A673 (cell line): ENCODE data around the gene SLC12A7. TPM values are rescaled to one million over a fixed set of nuclear protein-coding genes. Genes with fewer than 3 reads are reported as not detected.

Experiments
- BruUV-seq: library from RNA; stranded (reverse); fragments of 400-500 nt; replicated peaks from 2 replicates; lab custom pipeline; 2021; lab: Mats Ljungman, UMichigan
- CTCF ChIA-PET: fragments of 300-600 bp; sonication (Branson Sonifier 250); formaldehyde crosslinking; loops from one replicate; lab custom pipeline; 2022; ENCODE audit warnings: antibody characterized with exemption; lab: Charles Lee
- POLR2A ChIA-PET: fragments of 300-600 bp; sonication (Branson Sonifier 250); formaldehyde crosslinking; loops from one replicate; lab custom pipeline; 2022; ENCODE audit warnings: antibody characterized with exemption; ENCODE audit not compliant: low non-redundant PET; lab: Charles Lee
- DNase-seq: peaks from one replicate; pipeline ENCODE4 v3.0.0-alpha.2; 2015; ENCODE audit warnings: low spot score
- H3K27ac ChIP-seq: fragments of 200-600 bp; sonication (generic); 2 replicates; pipeline ENCODE4 v1.5.1; 2016; ENCODE audit warnings: mixed run types, low read depth, mild to moderate bottlenecking, mixed read lengths, antibody characterized with exemption, low read length; ENCODE audit not compliant: poor library complexity, severe bottlenecking
- H3K27me3 ChIP-seq: fragments of 200-600 bp; sonication (generic); replicated peaks from 2 replicates; pipeline ENCODE4 v1.6.1; 2017; ENCODE audit warnings: mixed run types, low read depth, mild to moderate bottlenecking, mixed read lengths, antibody characterized with exemption, low read length; ENCODE audit not compliant: insufficient read depth, poor library complexity
- H3K36me3 ChIP-seq: fragments of 200-600 bp; sonication (generic); 2 replicates; pipeline ENCODE4 v1.6.1; 2016; ENCODE audit warnings: mixed run types, mild to moderate bottlenecking, mixed read lengths, antibody characterized with exemption, low read length; ENCODE audit not compliant: insufficient read depth, poor library complexity, severe bottlenecking
- H3K4me1 ChIP-seq: fragments of 200-600 bp; sonication (generic); 2 replicates; pipeline ENCODE4 v1.6.1; 2017; ENCODE audit warnings: mixed run types, mild to moderate bottlenecking, mixed read lengths, antibody characterized with exemption, low read length; ENCODE audit not compliant: insufficient read depth, poor library complexity, severe bottlenecking
- H3K4me3 ChIP-seq: fragments of 200-600 bp; sonication (generic); 2 replicates; pipeline ENCODE4 v1.5.1; 2016; ENCODE audit warnings: low read depth, mixed run types, mild to moderate bottlenecking, mixed read lengths, low read length; ENCODE audit not compliant: poor library complexity, severe bottlenecking
- H3K9me3 ChIP-seq: fragments of 200-600 bp; sonication (generic); 2 replicates; pipeline ENCODE4 v1.6.1; 2016; ENCODE audit warnings: mixed run types, low read depth, mild to moderate bottlenecking, mixed read lengths, antibody characterized with exemption, low read length; ENCODE audit not compliant: poor library complexity, severe bottlenecking
- CTCF ChIP-seq: fragments of 300-800, 200-600 bp; sonication (generic); conservative IDR thresholded peaks from 2 replicates; pipeline ENCODE4 v1.5.1; 2017; ENCODE audit warnings: low read depth, mild to moderate bottlenecking, antibody characterized with exemption, low read length, moderate library complexity, mixed read lengths
- EZH2 ChIP-seq: fragments of 200-600 bp; sonication (generic); IDR thresholded peaks from 2 replicates; pipeline ENCODE4 v1.6.1; 2017; ENCODE audit warnings: borderline replicate concordance, low read depth, mild to moderate bottlenecking, mixed read lengths, antibody characterized with exemption, low read length; ENCODE audit not compliant: poor library complexity, severe bottlenecking
- intact Hi-C: fragments of 100-400 bp; cut with micrococcal nuclease; formaldehyde crosslinking; loops from one replicate; pipeline ENCODE4 v1.10.0; 2022; ENCODE audit not compliant: unreplicated experiment
- total RNA-seq: library from RNA; stranded (reverse); gene quantifications from 2 replicates; pipeline ENCODE4 v1.2.3, GENCODE V29; 2021

Gene SLC12A7
- total RNA-seq, 1 experiment from 2014 or later = 45.2 TPM

DNA sequence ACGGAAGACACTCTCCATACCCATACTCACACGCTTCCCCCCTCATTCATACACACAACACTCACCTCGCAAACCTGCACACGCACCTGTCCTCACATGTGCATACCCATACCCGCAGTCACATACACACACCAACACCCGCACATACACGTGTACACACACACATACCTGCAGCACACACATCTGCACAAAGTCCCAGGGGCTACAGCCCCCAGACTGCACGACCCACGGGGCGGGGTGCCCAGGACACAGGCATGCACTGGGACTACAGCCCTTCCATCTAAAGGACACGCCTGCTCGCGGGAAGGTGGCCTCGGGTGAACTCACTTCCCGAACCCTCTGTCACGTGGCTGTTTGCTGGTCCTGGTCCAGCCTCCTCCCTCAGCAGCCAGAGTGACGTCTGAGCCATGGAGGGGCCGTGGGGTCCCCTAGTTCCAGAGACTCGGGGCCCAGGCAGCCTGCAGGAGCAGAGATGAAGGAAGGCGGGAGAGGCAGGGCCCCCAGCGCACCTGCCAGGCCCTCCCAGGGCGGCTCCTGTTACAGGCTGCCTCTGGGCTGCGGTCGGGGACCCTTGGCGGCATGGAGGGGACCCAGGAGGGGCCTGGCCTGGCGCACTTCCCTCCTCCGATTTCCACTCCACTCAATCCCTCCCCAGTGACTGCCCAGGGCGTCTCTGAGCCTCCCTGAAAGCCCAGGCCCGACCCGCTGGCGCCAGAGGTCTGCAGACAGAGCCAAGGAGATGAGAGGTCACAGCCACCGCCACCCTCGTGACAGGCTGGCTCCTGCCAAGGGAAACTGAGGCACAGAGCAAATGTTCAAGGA lies 8.1 kb downstream of the SLC12A7 start:
- Histone ChIP-seq H3K4me3 (no peak overlapping the region), H3K9me3 (no peaks in the 10 kb centered on the region)

GRCh38 chr5:1103093-1103492 lies 8.8 kb downstream of the SLC12A7 start:
- H3K9me3 ChIP-seq = no peaks in the 10 kb centered on the region
- no peak overlapping the region for H3K4me3 ChIP-seq
- peak overlapping the region; percentile 37 for H3K27ac ChIP-seq
- CTCF ChIA-PET = no interaction called here
- intact Hi-C loops = no loop called here
- H3K36me3 ChIP-seq = no peaks in the 10 kb centered on the region
- no TSS peak for BruUV-seq
- POLR2A ChIA-PET = no interaction called here
- TF ChIP-seq EZH2 (no peak), CTCF (no peak)
- peaks cover 12% of the 10 kb centered on the region for H3K4me1 ChIP-seq
- no peaks in the 10 kb centered on the region for H3K27me3 ChIP-seq
- no peak for DNase-seq

More for the DNA sequence above, 8.1 kb downstream of the SLC12A7 start:
- DNase-seq = no peak
- Histone ChIP-seq H3K27ac (peak overlapping the region; percentile 37), H3K36me3 (no peaks in the 10 kb centered on the region), H3K27me3 (no peaks in the 10 kb centered on the region), H3K4me1 (peaks cover 12% of the 10 kb centered on the region)
- CTCF ChIA-PET = no interaction called here
- intact Hi-C loops = no loop called here
- POLR2A ChIA-PET = no interaction called here
- BruUV-seq = no TSS peak
- TF ChIP-seq CTCF (no peak), EZH2 (no peak)

DNA sequence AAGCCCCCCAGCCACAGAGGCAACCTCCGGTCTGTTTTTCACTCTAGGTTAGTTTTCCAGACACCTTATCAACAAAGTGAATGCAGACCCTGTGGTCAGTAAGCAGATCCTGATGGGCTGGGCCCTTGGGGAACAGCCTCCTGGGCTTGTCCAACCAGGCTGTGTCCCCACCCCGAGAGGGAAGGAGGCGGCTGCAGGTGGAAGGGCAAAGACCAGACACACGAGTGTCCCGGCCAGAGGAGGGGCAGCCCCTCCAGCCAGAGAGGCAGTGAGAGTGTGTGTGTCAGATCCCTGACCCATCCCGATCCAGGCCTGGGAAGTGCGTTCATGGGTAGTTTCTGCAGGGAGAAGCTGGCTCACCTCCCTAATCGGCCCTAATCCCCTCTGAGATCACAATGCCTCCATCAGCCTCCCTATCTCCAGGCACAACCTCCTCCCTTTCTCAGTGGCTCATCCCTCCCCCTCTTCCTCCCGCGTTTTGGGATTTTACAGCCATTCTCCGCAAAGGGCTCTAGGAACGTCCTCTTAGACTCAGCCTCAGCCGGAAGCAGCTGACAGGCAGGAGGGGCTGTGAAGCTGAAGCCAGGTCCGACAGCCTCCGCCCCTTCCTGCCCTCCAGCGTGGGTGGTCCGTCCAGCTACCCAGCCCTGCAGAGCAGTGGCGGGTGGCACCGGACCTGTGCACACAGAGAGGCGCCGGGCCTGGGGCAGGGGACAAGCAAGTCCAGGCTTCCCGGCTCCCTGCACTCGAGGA lies 9.7 kb downstream of the SLC12A7 start:
- ChIA-PET POLR2A (no interaction called here), CTCF (no interaction called here)
- no peaks in the 10 kb centered on the region for H3K36me3 ChIP-seq
- BruUV-seq = no TSS peak
- no peaks in the 10 kb centered on the region for H3K9me3 ChIP-seq
- H3K4me3 ChIP-seq = no peak overlapping the region
- peak overlapping the region; percentile 47 for H3K27ac ChIP-seq
- H3K4me1 ChIP-seq = peaks cover 16% of the 10 kb centered on the region
- DNase-seq = peak; percentile 58
- H3K27me3 ChIP-seq = no peaks in the 10 kb centered on the region
- TF ChIP-seq EZH2 (no peak), CTCF (no peak)
- intact Hi-C loops = no loop called here
